ENCODE measurements around the gene SIX4.

SIX4 gene

DNA sequence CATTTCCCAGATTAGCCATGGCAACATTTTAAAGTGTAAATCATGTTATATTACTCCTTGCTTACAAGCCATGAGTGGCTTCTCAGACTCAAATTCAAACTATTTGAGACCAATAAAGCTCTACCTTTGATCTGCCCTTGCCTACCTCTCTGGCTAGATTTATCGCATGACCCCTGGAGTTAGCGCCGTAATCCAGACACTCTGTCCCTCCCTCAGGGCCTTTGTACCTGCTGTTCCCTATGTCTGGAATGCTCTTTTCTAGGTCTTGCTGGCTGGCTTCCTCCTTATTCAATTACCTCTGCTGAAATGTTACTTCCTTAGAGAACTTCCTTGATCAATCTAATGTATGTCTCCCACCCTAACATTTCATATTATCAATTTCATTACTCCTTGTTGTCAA is 16.3 kb downstream of the SIX4 start:
- H3K4me3 ChIP-seq (replicated peaks; ENCODE audit: low read depth, low read length) = no peak overlapping the region
- H3K36me3 ChIP-seq (ENCODE audit: control insufficient read depth, insufficient read depth, low read length) = no peaks in the 10 kb centered on the region
- no peak for DNase-seq (ENCODE audit: extremely low read depth, insufficient read length)
- TF ChIP-seq, protein P1, sequence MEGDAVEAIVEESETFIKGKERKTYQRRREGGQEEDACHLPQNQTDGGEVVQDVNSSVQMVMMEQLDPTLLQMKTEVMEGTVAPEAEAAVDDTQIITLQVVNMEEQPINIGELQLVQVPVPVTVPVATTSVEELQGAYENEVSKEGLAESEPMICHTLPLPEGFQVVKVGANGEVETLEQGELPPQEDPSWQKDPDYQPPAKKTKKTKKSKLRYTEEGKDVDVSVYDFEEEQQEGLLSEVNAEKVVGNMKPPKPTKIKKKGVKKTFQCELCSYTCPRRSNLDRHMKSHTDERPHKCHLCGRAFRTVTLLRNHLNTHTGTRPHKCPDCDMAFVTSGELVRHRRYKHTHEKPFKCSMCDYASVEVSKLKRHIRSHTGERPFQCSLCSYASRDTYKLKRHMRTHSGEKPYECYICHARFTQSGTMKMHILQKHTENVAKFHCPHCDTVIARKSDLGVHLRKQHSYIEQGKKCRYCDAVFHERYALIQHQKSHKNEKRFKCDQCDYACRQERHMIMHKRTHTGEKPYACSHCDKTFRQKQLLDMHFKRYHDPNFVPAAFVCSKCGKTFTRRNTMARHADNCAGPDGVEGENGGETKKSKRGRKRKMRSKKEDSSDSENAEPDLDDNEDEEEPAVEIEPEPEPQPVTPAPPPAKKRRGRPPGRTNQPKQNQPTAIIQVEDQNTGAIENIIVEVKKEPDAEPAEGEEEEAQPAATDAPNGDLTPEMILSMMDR (IDR thresholded peaks at IDR 0.05; ENCODE audit: insufficient read depth, low read length, poor library complexity, severe bottlenecking) = no peak
- no peaks in the 10 kb centered on the region for H3K27me3 ChIP-seq (replicated peaks; ENCODE audit: control insufficient read depth, insufficient read depth, low read length)

DNA sequence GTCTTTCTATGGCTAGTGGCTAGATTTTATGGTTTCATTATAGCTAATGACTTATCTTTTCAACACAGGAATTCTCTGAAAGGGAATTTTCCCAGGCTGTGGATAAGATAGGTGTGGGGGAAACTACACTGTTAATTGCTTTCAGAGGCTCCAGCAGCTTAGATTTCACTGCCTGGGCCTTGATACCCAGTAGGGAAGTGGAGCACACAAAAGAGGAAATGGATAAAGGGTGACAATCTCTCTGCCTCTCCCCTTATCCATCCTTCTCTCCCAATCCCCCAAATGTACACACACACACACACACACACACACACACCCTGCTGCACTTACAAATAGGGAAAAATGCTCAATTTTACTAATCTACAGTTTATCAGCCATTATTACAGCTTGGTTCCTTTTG is 19.1 kb downstream of the SIX4 start:
- Histone ChIP-seq H3K27me3 (replicated peaks; ENCODE audit: control insufficient read depth, insufficient read depth, low read length) (no peaks in the 10 kb centered on the region), H3K4me3 (replicated peaks; ENCODE audit: low read depth, low read length) (no peak overlapping the region), H3K36me3 (ENCODE audit: control insufficient read depth, insufficient read depth, low read length) (no peaks in the 10 kb centered on the region)
- TF ChIP-seq, protein P1 (IDR thresholded peaks at IDR 0.05; ENCODE audit: insufficient read depth, low read length, poor library complexity, severe bottlenecking) = no peak
- no peak for DNase-seq (ENCODE audit: extremely low read depth, insufficient read length)

DNA sequence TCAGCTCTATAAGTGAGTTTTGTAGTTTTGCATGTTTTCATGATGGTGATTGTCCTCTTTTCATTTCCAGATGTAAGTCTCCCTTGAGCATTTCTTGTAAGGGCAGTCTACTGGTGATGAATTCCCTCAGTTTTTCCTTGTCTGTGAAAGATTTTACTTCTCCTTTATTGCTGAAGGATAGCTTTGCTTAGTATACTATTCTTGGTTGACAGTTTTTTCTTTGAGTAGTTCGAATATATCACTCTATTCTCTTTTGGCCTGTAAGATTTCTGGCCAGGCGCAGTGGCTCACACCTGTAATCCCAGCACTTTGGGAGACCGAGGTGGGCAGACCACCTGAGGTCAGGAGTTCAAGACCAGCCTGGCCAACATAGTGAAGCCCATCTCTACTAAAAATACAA is 23.6 kb downstream of the SIX4 start:
- Histone ChIP-seq H3K4me3 (replicated peaks; ENCODE audit: low read depth, low read length) (no peak overlapping the region), H3K27me3 (replicated peaks; ENCODE audit: control insufficient read depth, insufficient read depth, low read length) (no peaks in the 10 kb centered on the region), H3K36me3 (ENCODE audit: control insufficient read depth, insufficient read depth, low read length) (no peaks in the 10 kb centered on the region)
- TF ChIP-seq, protein P1 (IDR thresholded peaks at IDR 0.05; ENCODE audit: insufficient read depth, low read length, poor library complexity, severe bottlenecking) = no peak
- no peak for DNase-seq (ENCODE audit: extremely low read depth, insufficient read length)

DNA sequence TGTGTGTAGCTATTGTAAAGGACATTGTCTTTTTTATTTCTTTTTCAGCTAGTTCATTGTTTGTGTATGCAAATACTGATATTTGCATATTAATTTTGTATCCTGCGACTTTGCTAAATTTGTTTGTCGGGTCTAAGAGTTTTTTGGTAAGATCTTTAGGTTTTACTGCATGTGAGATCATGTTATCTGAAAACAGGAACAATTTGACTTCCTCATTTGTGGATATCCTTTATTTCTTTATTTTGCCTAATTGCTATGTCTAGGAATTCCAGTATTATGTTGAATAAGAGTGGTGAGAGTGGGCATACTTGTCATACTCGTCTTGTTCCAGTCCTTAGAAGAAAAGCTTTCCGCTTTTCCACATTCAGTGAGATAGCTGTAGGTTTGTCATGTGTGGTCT is 28.8 kb downstream of the SIX4 start:
- DNase-seq (ENCODE audit: extremely low read depth, insufficient read length) = no peak
- TF ChIP-seq, protein P1 (IDR thresholded peaks at IDR 0.05; ENCODE audit: insufficient read depth, low read length, poor library complexity, severe bottlenecking) = no peak
- Histone ChIP-seq H3K4me3 (replicated peaks; ENCODE audit: low read depth, low read length) (no peak overlapping the region), H3K27me3 (replicated peaks; ENCODE audit: control insufficient read depth, insufficient read depth, low read length) (no peaks in the 10 kb centered on the region), H3K36me3 (ENCODE audit: control insufficient read depth, insufficient read depth, low read length) (no peaks in the 10 kb centered on the region)

DNA sequence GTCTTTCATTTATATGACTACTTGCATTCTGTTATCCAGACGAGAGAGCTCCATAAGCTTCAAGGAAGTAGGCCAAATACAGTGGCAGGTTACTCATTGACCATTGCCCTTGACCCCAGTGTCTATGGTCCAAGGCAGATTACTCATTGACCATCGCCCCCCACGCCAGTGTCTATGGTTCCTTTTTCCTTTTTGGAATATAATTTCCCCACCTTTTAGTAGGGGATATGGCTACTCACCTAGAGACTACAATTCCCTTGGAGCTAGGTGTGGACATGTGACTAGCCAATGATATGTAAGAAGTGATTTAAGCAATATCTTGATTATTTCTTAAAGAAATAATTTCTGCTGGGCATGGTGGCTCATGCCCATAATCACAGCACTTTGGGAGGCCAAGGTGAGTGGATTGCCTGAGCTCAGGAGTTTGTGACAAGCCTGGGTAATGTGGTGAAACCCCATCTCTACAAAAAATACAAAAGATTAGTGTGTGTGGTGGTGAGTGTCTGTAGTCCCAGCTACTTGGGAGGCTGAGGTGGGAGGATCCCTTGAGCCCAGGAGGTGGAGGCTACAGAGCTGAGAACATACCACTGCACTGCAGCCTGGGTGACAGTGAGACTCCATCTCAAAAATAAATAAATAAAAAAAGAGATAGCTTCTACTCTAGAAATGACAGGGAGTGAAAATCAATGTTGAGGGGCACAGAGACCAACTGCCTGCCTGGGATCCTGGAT is 32.6 kb downstream of the SIX4 start:
- no peak for DNase-seq (ENCODE audit: extremely low read depth, insufficient read length)
- TF ChIP-seq, protein P1 (IDR thresholded peaks at IDR 0.05; ENCODE audit: insufficient read depth, low read length, poor library complexity, severe bottlenecking) = no peak
- Histone ChIP-seq H3K36me3 (ENCODE audit: control insufficient read depth, insufficient read depth, low read length) (no peaks in the 10 kb centered on the region), H3K27me3 (replicated peaks; ENCODE audit: control insufficient read depth, insufficient read depth, low read length) (no peaks in the 10 kb centered on the region), H3K4me3 (replicated peaks; ENCODE audit: low read depth, low read length) (no peak overlapping the region)

DNA sequence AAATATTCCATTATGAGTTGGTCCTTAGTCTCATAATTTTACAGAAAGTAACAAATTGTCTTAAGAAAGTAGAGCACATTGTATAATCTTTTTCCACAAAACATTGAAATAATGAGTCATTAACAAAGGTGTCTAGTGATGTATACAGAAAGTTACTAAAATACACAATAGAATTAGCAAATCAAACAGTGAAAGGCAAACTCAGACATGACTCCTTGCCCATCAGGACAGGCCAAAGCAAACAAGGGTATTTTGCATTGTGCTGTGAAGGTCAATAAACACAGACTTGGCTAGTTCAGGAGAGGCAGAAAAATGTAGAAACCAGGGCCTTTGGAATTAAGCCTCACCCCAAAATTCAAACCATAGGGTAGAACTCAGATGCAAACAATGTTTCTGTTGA is 37.3 kb downstream of the SIX4 start:
- Histone ChIP-seq H3K27me3 (replicated peaks; ENCODE audit: control insufficient read depth, insufficient read depth, low read length) (no peaks in the 10 kb centered on the region), H3K4me3 (replicated peaks; ENCODE audit: low read depth, low read length) (no peak overlapping the region), H3K36me3 (ENCODE audit: control insufficient read depth, insufficient read depth, low read length) (no peaks in the 10 kb centered on the region)
- TF ChIP-seq, protein P1 (IDR thresholded peaks at IDR 0.05; ENCODE audit: insufficient read depth, low read length, poor library complexity, severe bottlenecking) = no peak
- DNase-seq (ENCODE audit: extremely low read depth, insufficient read length) = no peak

All from GM06990 (cell line).